KBM-7 (cell line): ENCODE data around the gene RNF19B.
A peak's percentile ranks its signal among the peaks of the same experiment; 100 is the strongest.

ENCODE experiments used
- DNase-seq: peaks from one replicate; pipeline ENCODE4 v3.0.0-alpha.2; 2015
- in situ Hi-C: fragments of 300-500 bp; cut with MboI; formaldehyde crosslinking; loops from 2 replicates; pipeline ENCODE4 v1.14.3; 2020; ENCODE audit warnings: low sequenced_read_pairs, low pct_unique_long_range_greater_than_20kb, mixed read lengths

RNF19B gene

GRCh38 chr1:32964461-32965250 is at the start of gene RNF19B:
Gene RNF19B (minus strand): TSS chr1:32964809. CDS start chr1:32964685, 124 bp downstream.
- in situ Hi-C loops = no loop called here
- DNase-seq = peak; percentile 95

- in situ Hi-C loops = no loop called here
- DNase-seq = no peak
Observed at GRCh38 chr1:33013791-33014190, 49.2 kb upstream of the RNF19B start.

- in situ Hi-C loops = no loop called here
- no peak for DNase-seq
Observed at GRCh38 chr1:33012165-33012564, 47.6 kb upstream of the RNF19B start.

- no peak for DNase-seq
- in situ Hi-C loops = no loop called here
Observed at GRCh38 chr1:33010932-33011731, 46.5 kb upstream of the RNF19B start.

GRCh38 chr1:33009561-33009960 is 45.0 kb upstream of the RNF19B start:
- in situ Hi-C loops = no loop called here
- no peak for DNase-seq

- in situ Hi-C loops = no loop called here
- no peak for DNase-seq
Observed at GRCh38 chr1:33008051-33008914, 43.7 kb upstream of the RNF19B start.

GRCh38 chr1:33007190-33008050 is 42.8 kb upstream of the RNF19B start:
- peak; percentile 60 for DNase-seq

GRCh38 chr1:33005838-33006421 is 41.3 kb upstream of the RNF19B start:
- in situ Hi-C loops = no loop called here
- DNase-seq = no peak

More at GRCh38 chr1:33007190-33008050, 42.8 kb upstream of the RNF19B start:
- in situ Hi-C loops = no loop called here

- no peak for DNase-seq
- in situ Hi-C loops = no loop called here
Observed at GRCh38 chr1:33005117-33005837, 40.7 kb upstream of the RNF19B start.

GRCh38 chr1:33004613-33005012 is 40.0 kb upstream of the RNF19B start:
- in situ Hi-C loops = no loop called here
- no peak for DNase-seq

GRCh38 chr1:33003657-33004056 is 39.0 kb upstream of the RNF19B start:
- no peak for DNase-seq
- in situ Hi-C loops = no loop called here

GRCh38 chr1:33002006-33002405 is 37.4 kb upstream of the RNF19B start:
- in situ Hi-C loops = no loop called here
- DNase-seq = no peak

GRCh38 chr1:33001282-33001681 is 36.7 kb upstream of the RNF19B start:
- in situ Hi-C loops = no loop called here
- no peak for DNase-seq

GRCh38 chr1:33000427-33001026 is 35.9 kb upstream of the RNF19B start:
- no peak for DNase-seq
- in situ Hi-C loops = no loop called here

GRCh38 chr1:32998997-32999396 is 34.4 kb upstream of the RNF19B start:
- in situ Hi-C loops = no loop called here
- DNase-seq = no peak

GRCh38 chr1:32998064-32998463 is 33.5 kb upstream of the RNF19B start:
- no peak for DNase-seq
- in situ Hi-C loops = no loop called here

- in situ Hi-C loops = no loop called here
Observed at GRCh38 chr1:32997381-32997891, 32.8 kb upstream of the RNF19B start.

More at GRCh38 chr1:32997381-32997891, 32.8 kb upstream of the RNF19B start:
- DNase-seq = no peak
